Measurements from ENCODE around the gene ITIH1.

The ITIH1 gene

GRCh38 chr3:52790741-52791140 is 13.3 kb downstream of the ITIH1 start:
- H2BK120ac ChIP-seq (ENCODE audit: low read depth, low read length), result no peak overlapping the region
- no peak overlapping the region for H3K9ac ChIP-seq (ENCODE audit: low read length)
- H4K8ac ChIP-seq (ENCODE audit: low read depth, low read length), result no peak overlapping the region
- H3K4me3 ChIP-seq (ENCODE audit: low read length), result no peak overlapping the region
- WGBS (ENCODE audit: extremely low coverage, insufficient coverage, low lambda C conversion rate), result no CpG with 5 or more reads among the region's 13 CpGs
- no peak for DNase-seq
- no peak overlapping the region for H3K4ac ChIP-seq (ENCODE audit: low read depth, low read length)
- no peaks in the 10 kb centered on the region for H3K79me1 ChIP-seq (ENCODE audit: low read length)
- no peaks in the 10 kb centered on the region for H3K27me3 ChIP-seq (ENCODE audit: insufficient read depth, low read length, poor library complexity)
- no peak overlapping the region for H2BK5ac ChIP-seq (ENCODE audit: low read length)
- no peak overlapping the region for H3K18ac ChIP-seq (ENCODE audit: low read length)
- no peaks in the 10 kb centered on the region for H3K79me2 ChIP-seq (ENCODE audit: control insufficient read depth, insufficient read depth, low read length)
- no peak overlapping the region for H3K56ac ChIP-seq (ENCODE audit: low read length)
- no peaks in the 10 kb centered on the region for H3K4me1 ChIP-seq (ENCODE audit: control insufficient read depth, low read depth, low read length)
- no peak overlapping the region for H4K5ac ChIP-seq (ENCODE audit: low read length)
- H3K23ac ChIP-seq (ENCODE audit: low read length), result no peak overlapping the region
- no peak overlapping the region for H3K4me2 ChIP-seq (ENCODE audit: low read length)
- H3K27ac ChIP-seq (ENCODE audit: low read depth, low read length), result no peak overlapping the region
- H2AK5ac ChIP-seq (ENCODE audit: low read length), result no peak overlapping the region
- H2BK15ac ChIP-seq (replicated peaks; ENCODE audit: low read depth), result no peak overlapping the region
- no peaks in the 10 kb centered on the region for H3K36me3 ChIP-seq (ENCODE audit: control insufficient read depth, insufficient read depth, low read length)

- no CpG with 5 or more reads among the region's 12 CpGs for WGBS (ENCODE audit: extremely low coverage, insufficient coverage, low lambda C conversion rate)
These were observed 14.0 kb downstream of the ITIH1 start for GRCh38 chr3:52791366-52791765.

GRCh38 chr3:52791928-52792327 is 14.5 kb downstream of the ITIH1 start:
- no peak overlapping the region for H3K56ac ChIP-seq (ENCODE audit: low read length)
- no peak overlapping the region for H3K23ac ChIP-seq (ENCODE audit: low read length)
- H4K5ac ChIP-seq (ENCODE audit: low read length), result no peak overlapping the region
- H3K9ac ChIP-seq (ENCODE audit: low read length), result no peak overlapping the region
- no peaks in the 10 kb centered on the region for H3K79me1 ChIP-seq (ENCODE audit: low read length)
- DNase-seq, result no peak
- no peak overlapping the region for H3K27ac ChIP-seq (ENCODE audit: low read depth, low read length)
- H2BK5ac ChIP-seq (ENCODE audit: low read length), result no peak overlapping the region
- no peak overlapping the region for H2AK5ac ChIP-seq (ENCODE audit: low read length)
- H3K36me3 ChIP-seq (ENCODE audit: control insufficient read depth, insufficient read depth, low read length), result no peaks in the 10 kb centered on the region
- H2BK15ac ChIP-seq (replicated peaks; ENCODE audit: low read depth), result no peak overlapping the region
- H3K79me2 ChIP-seq (ENCODE audit: control insufficient read depth, insufficient read depth, low read length), result no peaks in the 10 kb centered on the region
- no CpG with 5 or more reads among the region's 4 CpGs for WGBS (ENCODE audit: extremely low coverage, insufficient coverage, low lambda C conversion rate)
- no peaks in the 10 kb centered on the region for H3K4me1 ChIP-seq (ENCODE audit: control insufficient read depth, low read depth, low read length)
- H3K4me3 ChIP-seq (ENCODE audit: low read length), result no peak overlapping the region
- H4K8ac ChIP-seq (ENCODE audit: low read depth, low read length), result no peak overlapping the region
- H3K18ac ChIP-seq (ENCODE audit: low read length), result no peak overlapping the region
- H3K4me2 ChIP-seq (ENCODE audit: low read length), result no peak overlapping the region
- H3K27me3 ChIP-seq (ENCODE audit: insufficient read depth, low read length, poor library complexity), result no peaks in the 10 kb centered on the region
- no peak overlapping the region for H3K4ac ChIP-seq (ENCODE audit: low read depth, low read length)
- no peak overlapping the region for H2BK120ac ChIP-seq (ENCODE audit: low read depth, low read length)

More at GRCh38 chr3:52791366-52791765, 14.0 kb downstream of the ITIH1 start:
- H3K36me3 ChIP-seq (ENCODE audit: control insufficient read depth, insufficient read depth, low read length), result no peaks in the 10 kb centered on the region
- H2BK15ac ChIP-seq (replicated peaks; ENCODE audit: low read depth), result no peak overlapping the region
- no peak overlapping the region for H3K23ac ChIP-seq (ENCODE audit: low read length)
- H3K27me3 ChIP-seq (ENCODE audit: insufficient read depth, low read length, poor library complexity), result no peaks in the 10 kb centered on the region
- no peak overlapping the region for H3K9ac ChIP-seq (ENCODE audit: low read length)
- H3K4ac ChIP-seq (ENCODE audit: low read depth, low read length), result no peak overlapping the region
- DNase-seq, result no peak
- no peak overlapping the region for H2BK120ac ChIP-seq (ENCODE audit: low read depth, low read length)
- no peaks in the 10 kb centered on the region for H3K79me2 ChIP-seq (ENCODE audit: control insufficient read depth, insufficient read depth, low read length)
- H2BK5ac ChIP-seq (ENCODE audit: low read length), result no peak overlapping the region
- no peak overlapping the region for H2AK5ac ChIP-seq (ENCODE audit: low read length)
- no peak overlapping the region for H4K8ac ChIP-seq (ENCODE audit: low read depth, low read length)
- H3K4me3 ChIP-seq (ENCODE audit: low read length), result no peak overlapping the region
- H3K56ac ChIP-seq (ENCODE audit: low read length), result no peak overlapping the region
- no peak overlapping the region for H3K18ac ChIP-seq (ENCODE audit: low read length)
- no peak overlapping the region for H3K27ac ChIP-seq (ENCODE audit: low read depth, low read length)
- H3K4me2 ChIP-seq (ENCODE audit: low read length), result no peak overlapping the region
- no peaks in the 10 kb centered on the region for H3K79me1 ChIP-seq (ENCODE audit: low read length)
- no peak overlapping the region for H4K5ac ChIP-seq (ENCODE audit: low read length)
- no peaks in the 10 kb centered on the region for H3K4me1 ChIP-seq (ENCODE audit: control insufficient read depth, low read depth, low read length)

- H3K4me3 ChIP-seq (ENCODE audit: low read length), result no peak overlapping the region
- H3K36me3 ChIP-seq (ENCODE audit: control insufficient read depth, insufficient read depth, low read length), result no peaks in the 10 kb centered on the region
- peak; percentile 19 for DNase-seq
- no peak overlapping the region for H3K23ac ChIP-seq (ENCODE audit: low read length)
- H3K27me3 ChIP-seq (ENCODE audit: insufficient read depth, low read length, poor library complexity), result no peaks in the 10 kb centered on the region
- H3K27ac ChIP-seq (ENCODE audit: low read depth, low read length), result no peak overlapping the region
- H3K18ac ChIP-seq (ENCODE audit: low read length), result no peak overlapping the region
- H3K9ac ChIP-seq (ENCODE audit: low read length), result no peak overlapping the region
- no peak overlapping the region for H3K4ac ChIP-seq (ENCODE audit: low read depth, low read length)
- H3K56ac ChIP-seq (ENCODE audit: low read length), result no peak overlapping the region
- no peaks in the 10 kb centered on the region for H3K79me2 ChIP-seq (ENCODE audit: control insufficient read depth, insufficient read depth, low read length)
- no peak overlapping the region for H3K4me2 ChIP-seq (ENCODE audit: low read length)
- H4K5ac ChIP-seq (ENCODE audit: low read length), result no peak overlapping the region
- no peaks in the 10 kb centered on the region for H3K79me1 ChIP-seq (ENCODE audit: low read length)
- no CpG with 5 or more reads among the region's 7 CpGs for WGBS (ENCODE audit: extremely low coverage, insufficient coverage, low lambda C conversion rate)
- H3K4me1 ChIP-seq (ENCODE audit: control insufficient read depth, low read depth, low read length), result no peaks in the 10 kb centered on the region
- H2AK5ac ChIP-seq (ENCODE audit: low read length), result no peak overlapping the region
- H2BK120ac ChIP-seq (ENCODE audit: low read depth, low read length), result no peak overlapping the region
- H2BK15ac ChIP-seq (replicated peaks; ENCODE audit: low read depth), result no peak overlapping the region
- H4K8ac ChIP-seq (ENCODE audit: low read depth, low read length), result no peak overlapping the region
- H2BK5ac ChIP-seq (ENCODE audit: low read length), result no peak overlapping the region
These were observed 15.0 kb downstream of the ITIH1 start for GRCh38 chr3:52792413-52792812.

- Histone ChIP-seq H3K27me3 (ENCODE audit: insufficient read depth, low read length, poor library complexity) (no peaks in the 10 kb centered on the region), H3K36me3 (ENCODE audit: control insufficient read depth, insufficient read depth, low read length) (no peaks in the 10 kb centered on the region), H3K79me2 (ENCODE audit: control insufficient read depth, insufficient read depth, low read length) (no peaks in the 10 kb centered on the region), H3K56ac (ENCODE audit: low read length) (no peak overlapping the region), H3K9ac (ENCODE audit: low read length) (no peak overlapping the region), H3K23ac (ENCODE audit: low read length) (no peak overlapping the region), H3K4me3 (ENCODE audit: low read length) (no peak overlapping the region), H3K4me1 (ENCODE audit: control insufficient read depth, low read depth, low read length) (no peaks in the 10 kb centered on the region), H3K4ac (ENCODE audit: low read depth, low read length) (no peak overlapping the region), H3K79me1 (ENCODE audit: low read length) (no peaks in the 10 kb centered on the region), H2BK120ac (ENCODE audit: low read depth, low read length) (no peak overlapping the region), H2BK15ac (replicated peaks; ENCODE audit: low read depth) (no peak overlapping the region), H4K8ac (ENCODE audit: low read depth, low read length) (no peak overlapping the region), H2AK5ac (ENCODE audit: low read length) (no peak overlapping the region), H2BK5ac (ENCODE audit: low read length) (no peak overlapping the region), H3K4me2 (ENCODE audit: low read length) (no peak overlapping the region), H3K18ac (ENCODE audit: low read length) (no peak overlapping the region), H4K5ac (ENCODE audit: low read length) (no peak overlapping the region), H3K27ac (ENCODE audit: low read depth, low read length) (no peak overlapping the region)
- no CpG with 5 or more reads among the region's 18 CpGs for WGBS (ENCODE audit: extremely low coverage, insufficient coverage, low lambda C conversion rate)
- DNase-seq, result no peak
These were observed 15.7 kb downstream of the ITIH1 start for GRCh38 chr3:52792961-52793695.

Data from mesendoderm (in vitro differentiated cells).